HCT116 (cell line): ENCODE measurements around the gene ZNF519. TPM values are rescaled to one million over a fixed set of nuclear protein-coding genes. Genes with fewer than 3 reads are reported as not detected.

Source experiments
- ATAC-seq: fragments of 200-7000 bp; cut with Tn5 transposase; 2 replicates; pipeline ENCODE4 v1.9.1; 2020; ENCODE audit warnings: mild to moderate bottlenecking, moderate library complexity
- BruUV-seq: library from RNA; stranded (reverse); fragments of 400-500 nt; replicated peaks from 2 replicates; lab custom pipeline; 2021; lab: Mats Ljungman, UMichigan
- CTCF ChIA-PET: fragments of 300-600 bp; sonication (Branson Sonifier 250); formaldehyde crosslinking; loops from one replicate; lab custom pipeline; 2021; ENCODE audit warnings: antibody characterized with exemption; lab: Charles Lee
- POLR2A ChIA-PET: fragments of 300-600, 350-600 bp; sonication (Branson Sonifier 250); formaldehyde crosslinking; loops from one replicate; lab custom pipeline; 2021; ENCODE audit warnings: antibody characterized with exemption; lab: Charles Lee
- RAD21 ChIA-PET, 2 experiments: fragments of 300-600 bp; sonication (Branson Sonifier 250); formaldehyde crosslinking; loops; one replicate each; lab custom pipeline; 2023; ENCODE audit warnings: low total read pairs in 2 of 2; ENCODE audit not compliant: uncharacterized antibody in 2 of 2, unreplicated experiment in 2 of 2, low non-redundant PET in 1 of 2; lab: Charles Lee
- DNase-seq: peaks from one replicate; pipeline ENCODE4 v3.0.0-alpha.2; 2010; ENCODE audit warnings: low read depth, low spot score
- H2AFZ ChIP-seq: fragments of 200-600 bp; shearing (Covaris generic), sonication (generic); 2 replicates; pipeline ENCODE4 v1.6.1; 2017; ENCODE audit warnings: low read depth, mixed run types, mixed read lengths, antibody characterized with exemption, low read length; ENCODE audit not compliant: poor library complexity, severe bottlenecking
- H3K27ac ChIP-seq: 2 replicates; pipeline ENCODE4 v1.5.1; 2012; ENCODE audit warnings: low read depth, low read length
- H3K27me3 ChIP-seq: fragments of 200-600 bp; sonication (generic); 2 replicates; pipeline ENCODE4 v1.6.1; 2016; ENCODE audit warnings: mixed run types, low read length, mixed read lengths; ENCODE audit not compliant: insufficient read depth
- H3K36me3 ChIP-seq, 2 experiments: fragments of 200-500 bp in 1 of 2; fragments of 200-600 bp in 1 of 2; sonication (Bioruptor generic) in 1 of 2; sonication (generic) in 1 of 2; 2 replicates each; pipeline versions ENCODE4 v1.5.1 to v1.6.1; 2014 to 2016; ENCODE audit warnings: low read length in 2 of 2, inconsistent platforms in 1 of 2, mixed read lengths in 1 of 2, mixed run types in 1 of 2; ENCODE audit not compliant: insufficient read depth in 2 of 2, control insufficient read depth in 1 of 2
- H3K4me1 ChIP-seq, 2 experiments: fragments of 200-600 bp in 1 of 2; sonication (generic) in 1 of 2; 2 replicates each; pipeline versions ENCODE4 v1.5.1 to v1.6.1; 2012 to 2017; ENCODE audit warnings: low read length in 2 of 2, inconsistent platforms in 1 of 2, mild to moderate bottlenecking in 1 of 2, mixed read lengths in 1 of 2, mixed run types in 1 of 2, moderate library complexity in 1 of 2; ENCODE audit not compliant: insufficient read depth in 2 of 2, control insufficient read depth in 1 of 2
- H3K4me2 ChIP-seq: fragments of 200-600 bp; sonication (generic); 2 replicates; pipeline ENCODE4 v1.6.1; 2017; ENCODE audit warnings: mixed run types, low read length, mixed read lengths
- H3K4me3 ChIP-seq, 2 experiments: fragments of 200-600 bp in 1 of 2; sonication (generic) in 1 of 2; replicated peaks in 1 of 2; 2 replicates each; pipeline ENCODE4 v1.5.1; 2011 to 2016; ENCODE audit warnings: low read length in 2 of 2, control low read depth in 1 of 2, low read depth in 1 of 2, mild to moderate bottlenecking in 1 of 2, mixed read lengths in 1 of 2, mixed run types in 1 of 2
- H3K79me2 ChIP-seq: fragments of 200-600 bp; sonication (generic); 2 replicates; pipeline ENCODE4 v1.6.1; 2017; ENCODE audit warnings: mild to moderate bottlenecking, mixed run types, low read length, moderate library complexity, mixed read lengths; ENCODE audit not compliant: insufficient read depth
- H3K9ac ChIP-seq: fragments of 200-600 bp; sonication (generic); 2 replicates; pipeline ENCODE4 v1.6.1; 2016; ENCODE audit warnings: low read length, mixed read lengths
- H3K9me2 ChIP-seq: fragments of 200-600 bp; sonication (generic), shearing (Covaris generic); 2 replicates; pipeline ENCODE4 v1.6.1; 2017; ENCODE audit warnings: mixed run types, mild to moderate bottlenecking, moderate library complexity; ENCODE audit not compliant: insufficient read depth
- H3K9me3 ChIP-seq, 2 experiments: fragments of 200-500 bp in 1 of 2; fragments of 200-600 bp in 1 of 2; sonication (Bioruptor generic) in 1 of 2; sonication (generic) in 1 of 2; 2 replicates each; pipeline ENCODE4 v1.6.1; 2014 to 2017; ENCODE audit warnings: low read length in 2 of 2, mixed read lengths in 2 of 2, inconsistent platforms in 1 of 2, low read depth in 1 of 2, mild to moderate bottlenecking in 1 of 2, mixed run types in 1 of 2, moderate library complexity in 1 of 2; ENCODE audit not compliant: control insufficient read depth in 1 of 2, insufficient read depth in 1 of 2
- H4K20me1 ChIP-seq: fragments of 200-600 bp; sonication (generic), shearing (Covaris generic); 2 replicates; pipeline ENCODE4 v1.6.1; 2017; ENCODE audit warnings: mixed run types, mild to moderate bottlenecking, moderate library complexity; ENCODE audit not compliant: insufficient read depth
- ATF3 ChIP-seq: IDR thresholded peaks from 2 replicates; pipeline ENCODE4 v1.6.1; 2012
- CEBPB ChIP-seq: IDR thresholded peaks from 2 replicates; pipeline ENCODE4 v1.6.1; 2012; ENCODE audit warnings: low read depth
- EGR1 ChIP-seq: IDR thresholded peaks from 2 replicates; pipeline ENCODE4 v1.6.1; 2012; ENCODE audit warnings: low read depth
- ELF1 ChIP-seq: IDR thresholded peaks from 2 replicates; pipeline ENCODE4 v1.6.1; 2012; ENCODE audit warnings: low read depth, borderline replicate concordance
- EZH2phosphoT487 ChIP-seq: fragments of 200-600 bp; IDR thresholded peaks from 2 replicates; pipeline ENCODE4 v1.6.1; 2018; ENCODE audit warnings: antibody characterized with exemption, borderline replicate concordance
- FOSL1 ChIP-seq: IDR thresholded peaks from 2 replicates; pipeline ENCODE4 v1.6.1; 2012; ENCODE audit warnings: low read depth
- POLR2AphosphoS5 ChIP-seq: IDR thresholded peaks from 2 replicates; pipeline ENCODE4 v1.6.1; 2011; ENCODE audit warnings: mild to moderate bottlenecking, low read depth, low read length, moderate library complexity
- RAD21 ChIP-seq: IDR thresholded peaks from 2 replicates; pipeline ENCODE4 v1.6.1; 2012; ENCODE audit warnings: low read depth, mild to moderate bottlenecking
- REST ChIP-seq: IDR thresholded peaks from 2 replicates; pipeline ENCODE4 v1.6.1; 2012; ENCODE audit warnings: low read depth
- SIN3A ChIP-seq: IDR thresholded peaks from 2 replicates; pipeline ENCODE4 v1.6.1; 2012; ENCODE audit warnings: low read depth
- SP1 ChIP-seq: IDR thresholded peaks from 2 replicates; pipeline ENCODE4 v1.6.1; 2012; ENCODE audit warnings: low read depth
- SRF ChIP-seq: IDR thresholded peaks from 2 replicates; pipeline ENCODE4 v1.6.1; 2012; ENCODE audit warnings: low read depth
- YY1 ChIP-seq: IDR thresholded peaks from 2 replicates; pipeline ENCODE4 v1.6.1; 2011; ENCODE audit warnings: low read length, low read depth, moderate library complexity, mild to moderate bottlenecking; ENCODE audit not compliant: insufficient replicate concordance; ENCODE audit errors: extremely low read depth
- ZBTB33 ChIP-seq: IDR thresholded peaks from 2 replicates; pipeline ENCODE4 v1.6.1; 2011; ENCODE audit warnings: mild to moderate bottlenecking, low read length, moderate library complexity; ENCODE audit not compliant: insufficient replicate concordance; ENCODE audit errors: extremely low read depth
- intact Hi-C: fragments of 100-400 bp; cut with micrococcal nuclease; formaldehyde crosslinking; loops from 2 replicates; pipeline ENCODE4 v1.10.0; 2022
- total RNA-seq: library from RNA; stranded (reverse); gene quantifications from one replicate; pipeline ENCODE4 v1.2.1, GENCODE V29; 2021; ENCODE audit not compliant: unreplicated experiment

Gene ZNF519
- total RNA-seq, 1 experiment from 2014 or later: 6.5 TPM

GRCh38 chr18:14093307-14093915, 38.8 kb downstream of the ZNF519 start:
- ChIA-PET POLR2A (no interaction called here), CTCF (no interaction called here), RAD21 (no interaction called here)
- intact Hi-C loops: no loop called here
- DNase-seq (no peak), ATAC-seq (no peak)
- Histone ChIP-seq H3K4me1 (peaks cover 0 to 5% of the 10 kb centered on the region in 2 experiments; a peak in 1 of 4 replicates), H3K9me2 (no peaks in the 10 kb centered on the region), H3K27me3 (no peaks in the 10 kb centered on the region), H3K27ac (no peak overlapping the region), H4K20me1 (no peaks in the 10 kb centered on the region), H3K9me3 (no peaks in the 10 kb centered on the region; a peak in 1 of 4 replicates), H3K4me2 (no peak overlapping the region), H3K36me3 (0 out of 4 replicates have a peak, but pooled peaks cover 0 to under 1% of the 10 kb centered on the region in 2 experiments), H3K4me3 (no peak overlapping the region), H3K79me2 (no peaks in the 10 kb centered on the region), H2AFZ (no peak overlapping the region), H3K9ac (no peak overlapping the region)
- TF ChIP-seq EZH2phosphoT487 (no peak), RAD21 (no peak), YY1 (no peak), EGR1 (no peak), SP1 (no peak), ATF3 (no peak), ELF1 (no peak), POLR2AphosphoS5 (no peak), SIN3A (no peak), SRF (no peak), ZBTB33 (no peak), FOSL1 (no peak), CEBPB (no peak), REST (no peak)
- BruUV-seq: no TSS peak
